GM12865 (cell line): ENCODE measurements around the gene OGFOD3.
A peak's percentile ranks its signal among the peaks of the same experiment; 100 is the strongest.
"Not testable (repeated sequence)": the region's sequence is repeated elsewhere in the genome, so short reads cannot be mapped to it uniquely, and the experiment has no call there.

Source experiments
- DNase-seq: peaks from one replicate; pipeline ENCODE4 v3.0.0; 2010; ENCODE audit warnings: low read depth
- H3K4me3 ChIP-seq: 2 replicates; pipeline ENCODE4 v1.5.1; 2011; ENCODE audit warnings: mild to moderate bottlenecking, low read depth, low read length, control low read depth
- TF ChIP-seq, protein P1 (sequence below): IDR thresholded peaks from 2 replicates; pipeline ENCODE4 v1.5.1; 2011; ENCODE audit warnings: low read length, control low read depth, low read depth, inconsistent platforms; ENCODE audit not compliant: insufficient read depth; ENCODE audit errors: missing control alignments

Gene OGFOD3

DNA sequence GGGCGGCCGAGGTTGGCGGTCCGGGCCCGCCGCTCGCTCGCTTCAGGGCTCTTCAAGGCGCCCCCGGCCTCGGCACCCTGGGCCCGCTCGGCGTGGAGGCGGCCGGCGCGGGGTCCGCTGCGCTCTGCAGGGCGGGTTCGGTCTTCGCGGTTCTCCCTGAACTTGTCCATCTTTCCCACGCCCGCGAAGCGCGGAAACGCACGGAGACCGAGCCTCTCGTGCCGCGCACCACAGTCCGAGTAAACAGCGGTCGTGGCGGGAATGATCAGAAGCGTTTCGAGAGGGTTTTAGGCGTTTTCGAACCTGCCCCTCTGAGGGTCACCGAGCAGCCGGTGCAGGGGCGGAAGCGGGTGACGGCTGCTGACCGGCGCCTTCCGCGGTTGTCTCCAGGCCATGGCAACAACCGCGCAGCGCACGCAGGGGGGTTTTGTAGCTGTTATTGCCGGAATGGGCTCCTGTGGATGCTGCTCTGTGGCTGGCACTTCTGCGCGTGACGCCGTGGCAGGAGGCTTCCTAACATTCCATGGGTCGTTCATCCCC is 40.6 kb upstream of the OGFOD3 start:
- DNase-seq, result peak; percentile 65
- TF ChIP-seq, protein P1, sequence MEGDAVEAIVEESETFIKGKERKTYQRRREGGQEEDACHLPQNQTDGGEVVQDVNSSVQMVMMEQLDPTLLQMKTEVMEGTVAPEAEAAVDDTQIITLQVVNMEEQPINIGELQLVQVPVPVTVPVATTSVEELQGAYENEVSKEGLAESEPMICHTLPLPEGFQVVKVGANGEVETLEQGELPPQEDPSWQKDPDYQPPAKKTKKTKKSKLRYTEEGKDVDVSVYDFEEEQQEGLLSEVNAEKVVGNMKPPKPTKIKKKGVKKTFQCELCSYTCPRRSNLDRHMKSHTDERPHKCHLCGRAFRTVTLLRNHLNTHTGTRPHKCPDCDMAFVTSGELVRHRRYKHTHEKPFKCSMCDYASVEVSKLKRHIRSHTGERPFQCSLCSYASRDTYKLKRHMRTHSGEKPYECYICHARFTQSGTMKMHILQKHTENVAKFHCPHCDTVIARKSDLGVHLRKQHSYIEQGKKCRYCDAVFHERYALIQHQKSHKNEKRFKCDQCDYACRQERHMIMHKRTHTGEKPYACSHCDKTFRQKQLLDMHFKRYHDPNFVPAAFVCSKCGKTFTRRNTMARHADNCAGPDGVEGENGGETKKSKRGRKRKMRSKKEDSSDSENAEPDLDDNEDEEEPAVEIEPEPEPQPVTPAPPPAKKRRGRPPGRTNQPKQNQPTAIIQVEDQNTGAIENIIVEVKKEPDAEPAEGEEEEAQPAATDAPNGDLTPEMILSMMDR, result no peak
- H3K4me3 ChIP-seq, result peak overlapping the region; percentile 82

DNA sequence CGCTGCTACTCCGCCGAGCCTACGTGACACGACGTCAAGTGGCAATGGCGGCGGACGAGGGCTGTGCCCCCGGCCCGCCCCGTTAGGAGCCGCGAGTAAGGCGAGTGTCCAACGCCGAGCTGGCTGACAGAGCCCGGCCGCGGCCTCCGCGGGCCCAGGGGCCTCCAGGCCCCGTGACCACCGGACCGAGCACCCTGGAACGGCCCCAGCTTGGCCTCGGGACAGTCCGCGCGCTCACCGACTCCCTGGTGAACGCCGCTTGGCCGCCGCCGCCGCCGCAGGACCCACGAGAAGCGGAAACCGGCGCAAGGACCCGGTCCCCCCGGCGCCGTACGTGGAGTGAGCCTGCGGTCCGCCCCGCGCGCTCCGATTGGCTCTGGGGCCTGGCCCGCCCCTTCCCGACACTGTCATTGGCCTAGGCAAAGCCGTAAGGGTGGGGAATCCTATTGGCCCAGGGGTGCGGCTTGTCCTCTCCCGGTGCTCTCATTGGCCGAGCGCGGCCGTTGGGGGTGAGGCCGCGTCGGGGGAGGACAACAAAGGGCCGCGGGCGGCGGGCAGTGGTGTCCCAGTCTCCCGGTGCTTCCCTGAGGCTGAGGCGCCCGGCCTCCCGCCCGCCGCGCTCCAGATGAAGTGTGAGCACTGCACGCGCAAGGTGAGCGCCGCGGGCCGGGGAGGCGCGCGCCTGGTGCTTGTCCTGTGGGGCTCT is 39.9 kb upstream of the OGFOD3 start, which contains the start of gene NARF:
Gene NARF, plus strand, starts transcription at position 563 of the 706 bp plus-strand sequence. Its CDS starts 63 bp downstream, at position 626.
- DNase-seq, result peak; percentile 99
- TF ChIP-seq, protein P1, result no peak

DNA sequence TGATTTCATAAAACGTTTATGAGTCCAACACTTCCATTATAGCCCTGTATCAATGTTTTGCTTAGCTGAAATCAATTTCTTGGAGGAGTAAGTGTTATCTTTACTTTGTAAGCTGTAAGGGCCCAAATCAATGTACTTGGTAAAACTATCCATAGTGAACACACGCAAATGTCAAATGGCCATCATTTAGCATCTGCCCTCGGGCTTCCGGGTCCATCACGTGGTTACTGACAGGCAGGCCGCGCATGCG is 39.5 kb upstream of the OGFOD3 start:
- no peak for DNase-seq
- H3K4me3 ChIP-seq, result peak overlapping the region; percentile 77
- TF ChIP-seq, protein P1, result no peak

More for the DNA sequence above, 39.9 kb upstream of the OGFOD3 start, which contains the start of gene NARF:
- peak within 1 kb of the TSS; percentile 82 for H3K4me3 ChIP-seq

DNA sequence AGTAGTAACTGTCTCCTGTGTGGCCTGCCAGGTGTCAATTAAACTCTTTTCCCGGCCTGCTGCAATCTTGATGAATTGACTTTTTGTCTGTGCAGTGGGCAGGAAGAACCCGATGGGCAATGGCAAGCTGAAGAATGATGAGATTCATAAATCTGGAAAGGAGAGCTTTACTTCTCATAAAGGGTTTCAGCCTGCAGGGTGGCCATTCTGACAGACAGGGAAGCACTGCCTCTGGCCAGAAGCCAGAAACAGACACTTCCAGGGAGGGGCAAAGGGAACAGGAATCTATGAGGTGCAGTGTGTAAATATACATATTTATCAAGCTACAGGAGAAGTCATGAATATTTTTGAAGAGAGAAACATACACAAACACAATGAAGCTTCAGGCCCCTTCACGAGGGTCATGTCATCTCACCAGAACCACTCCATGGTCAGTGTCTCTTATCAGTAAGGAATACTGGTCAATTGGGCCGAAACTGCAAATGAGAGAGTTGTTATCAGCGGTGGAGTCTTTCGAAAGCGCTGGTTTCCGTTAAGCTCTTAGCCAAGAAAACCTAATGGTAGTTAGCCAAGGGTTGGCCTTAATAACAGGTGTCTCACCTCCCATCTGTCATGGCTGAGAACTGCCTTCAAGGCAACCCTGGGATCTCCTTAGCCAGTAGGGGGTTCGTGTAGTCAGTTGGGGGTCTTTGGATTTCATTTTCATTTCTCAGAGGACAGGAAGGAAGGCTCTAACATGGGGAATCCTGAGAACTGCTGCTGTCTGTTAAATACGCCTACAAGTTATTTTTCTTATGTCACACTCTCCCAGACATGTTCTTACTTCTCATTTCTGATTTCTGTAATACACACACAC is 38.9 kb upstream of the OGFOD3 start:
- DNase-seq, result no peak
- H3K4me3 ChIP-seq, result peak overlapping the region; percentile 77
- TF ChIP-seq, protein P1, result no peak

DNA sequence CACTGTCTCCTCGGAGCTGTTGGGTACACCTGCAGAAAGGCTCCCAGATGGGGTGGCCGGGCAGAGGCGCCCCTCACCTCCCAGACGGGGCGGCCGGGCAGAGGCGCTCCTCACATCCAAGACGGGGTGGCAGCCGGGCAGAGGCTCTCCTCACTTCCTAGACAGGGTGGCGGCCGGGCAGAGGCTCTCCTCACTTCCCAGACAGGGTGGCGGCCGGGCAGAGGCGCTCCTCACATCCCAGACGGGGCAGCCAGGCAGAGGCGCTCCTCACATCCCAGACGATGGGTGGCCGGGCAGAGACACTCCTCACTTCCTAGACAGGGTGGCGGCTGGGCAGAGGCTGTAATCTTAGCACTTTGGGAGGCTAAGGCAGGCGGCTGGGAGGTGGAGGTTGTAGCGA is 35.3 kb upstream of the OGFOD3 start:
- DNase-seq, H3K4me3 ChIP-seq: not testable (repeated sequence)

DNA sequence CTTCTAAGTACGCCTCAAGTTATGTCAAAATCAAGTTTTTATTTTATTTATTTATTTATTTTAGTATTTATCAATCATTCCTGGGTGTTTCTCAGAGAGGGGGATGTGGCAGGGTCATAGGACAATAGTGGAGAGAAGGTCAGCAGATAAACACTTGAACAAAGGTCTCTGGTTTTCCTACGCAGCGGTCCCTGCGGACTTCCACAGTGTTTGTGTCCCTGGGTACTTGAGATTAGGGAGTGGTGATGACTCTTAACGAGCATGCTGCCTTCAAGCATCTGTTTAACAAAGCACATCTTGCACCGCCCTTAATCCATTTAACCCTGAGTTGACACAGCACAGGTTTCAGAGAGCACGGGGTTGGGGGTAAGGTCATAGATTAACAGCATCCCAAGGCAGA is 34.8 kb upstream of the OGFOD3 start:
- not testable (repeated sequence) for H3K4me3 ChIP-seq, DNase-seq

DNA sequence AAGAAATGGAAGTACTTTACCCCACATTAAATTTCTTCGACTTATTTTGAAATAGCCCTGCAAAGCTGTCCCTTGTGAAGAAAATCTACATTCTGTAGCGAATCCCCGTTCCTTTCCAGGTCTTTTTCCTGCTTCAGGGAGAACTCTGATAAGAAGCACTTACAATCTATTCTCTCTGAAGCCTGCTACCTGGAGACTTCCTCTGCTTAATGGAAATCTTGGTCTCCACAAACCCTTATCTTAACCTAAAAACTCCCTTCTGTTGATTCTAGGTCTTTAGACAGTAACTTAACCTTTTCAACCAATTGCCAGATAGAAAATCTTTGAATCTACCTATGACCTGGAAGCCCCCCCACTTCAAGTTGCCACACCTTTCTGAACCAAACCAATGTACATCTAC is 33.8 kb upstream of the OGFOD3 start:
- TF ChIP-seq, protein P1, result no peak
- no peak overlapping the region for H3K4me3 ChIP-seq
- no peak for DNase-seq
